GM19035 (cell line): Measurements from ENCODE around the gene LCE2D.
"Not testable (repeated sequence)": the region's sequence is repeated elsewhere in the genome, so short reads cannot be mapped to it uniquely, and the experiment has no call there.

Experiments used
- ATAC-seq: cut with Tn5 transposase; IDR thresholded peaks from one replicate; pipeline ENCODE4 v1.9.1; 2021; ENCODE audit not compliant: unreplicated experiment

LCE2D gene, protein sequence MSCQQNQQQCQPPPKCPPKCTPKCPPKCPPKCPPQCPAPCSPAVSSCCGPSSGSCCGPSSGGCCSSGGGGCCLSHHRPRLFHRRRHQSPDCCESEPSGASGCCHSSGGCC

GRCh38 chr1:152663098-152663497 is at the start of gene LCE2D:
Gene LCE2D, plus strand, starts transcription at chr1:152663380. Its CDS starts 726 bp downstream, at chr1:152664106.
- no peak for ATAC-seq

DNA sequence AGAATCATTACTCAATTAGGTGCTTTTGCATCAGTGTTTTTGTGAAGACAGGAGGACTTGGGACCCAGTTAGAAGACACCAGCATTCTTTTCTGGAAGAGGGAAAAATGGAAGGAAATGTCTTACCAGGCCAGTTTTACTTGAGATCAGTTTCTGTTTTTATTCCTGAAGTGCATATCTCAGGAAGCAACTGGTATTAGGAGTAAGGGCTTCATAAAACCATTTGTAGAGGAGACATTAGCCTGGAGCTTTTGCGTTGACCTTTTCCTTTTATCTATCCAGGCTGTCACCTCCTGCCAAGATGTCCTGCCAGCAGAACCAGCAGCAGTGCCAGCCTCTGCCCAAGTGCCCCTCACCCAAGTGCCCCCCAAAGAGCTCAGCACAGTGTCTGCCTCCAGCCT is 49.7 kb upstream of the LCE2D start, which contains the start of gene LCE3B:
LCE3B (plus strand) TSS at position 301 of the 400 bp plus-strand sequence; CDS start at position 301, 0 bp downstream.
- no peak for ATAC-seq

DNA sequence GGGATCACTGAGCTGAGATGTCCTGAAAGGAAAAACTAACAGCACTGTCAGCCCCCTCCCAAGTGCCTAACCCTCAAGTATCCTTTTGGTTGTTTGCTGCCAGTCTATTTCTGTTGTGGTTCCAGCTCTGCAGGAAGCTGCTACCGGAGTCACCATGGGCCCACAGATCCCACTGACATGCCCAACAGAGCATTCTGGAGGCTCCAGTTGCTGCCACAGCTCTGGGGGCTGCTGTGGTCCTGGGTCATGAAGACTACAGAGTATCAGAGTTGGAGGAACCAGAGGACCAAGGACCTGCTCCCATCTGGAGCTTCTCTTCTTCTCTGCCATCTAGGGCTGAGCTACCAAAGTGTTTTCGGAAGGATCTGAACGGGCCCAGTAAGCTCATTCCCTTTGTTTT is 41.2 kb upstream of the LCE2D start:
- no peak for ATAC-seq

- ATAC-seq, result no peak
These were observed 40.4 kb upstream of the LCE2D start, which contains the start of gene LCE3A for GRCh38 chr1:152622803-152623202. Gene LCE3A, minus strand, starts transcription at chr1:152623103. Its CDS starts 0 bp downstream, at chr1:152623103.

DNA sequence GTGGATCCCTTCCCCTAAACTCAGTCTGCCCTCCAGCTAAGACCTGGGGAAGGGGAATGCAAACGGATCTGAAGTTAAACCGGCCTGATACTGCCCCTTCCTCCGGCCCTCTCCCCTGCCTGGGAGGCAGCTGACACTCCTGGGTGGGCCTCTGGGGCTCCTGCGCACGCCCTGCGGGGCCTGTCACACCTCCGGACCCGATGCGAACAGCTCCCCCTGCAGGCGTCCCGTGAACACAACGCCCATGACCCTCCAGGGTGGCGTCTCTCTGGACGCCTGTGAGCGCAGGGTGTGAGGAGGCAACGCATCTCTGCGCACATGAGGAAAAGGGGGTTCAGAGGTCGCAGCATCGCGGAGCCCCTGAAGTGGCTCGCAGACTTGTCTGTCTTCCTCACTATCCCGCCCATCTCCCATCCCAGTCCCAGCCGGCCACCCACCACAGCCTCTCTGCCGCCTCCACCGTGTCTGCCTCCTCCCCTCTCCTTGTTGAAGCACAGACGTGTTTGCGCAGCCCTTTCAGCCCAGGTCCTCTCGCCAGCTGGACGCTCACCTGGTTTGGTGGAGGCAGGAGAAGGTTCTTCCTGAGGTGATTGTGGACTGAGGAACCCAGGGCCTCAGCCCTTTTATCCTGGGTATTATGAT is 39.9 kb upstream of the LCE2D start:
- no peak for ATAC-seq

GRCh38 chr1:152626744-152627143 is 36.4 kb upstream of the LCE2D start:
- ATAC-seq, result no peak

DNA sequence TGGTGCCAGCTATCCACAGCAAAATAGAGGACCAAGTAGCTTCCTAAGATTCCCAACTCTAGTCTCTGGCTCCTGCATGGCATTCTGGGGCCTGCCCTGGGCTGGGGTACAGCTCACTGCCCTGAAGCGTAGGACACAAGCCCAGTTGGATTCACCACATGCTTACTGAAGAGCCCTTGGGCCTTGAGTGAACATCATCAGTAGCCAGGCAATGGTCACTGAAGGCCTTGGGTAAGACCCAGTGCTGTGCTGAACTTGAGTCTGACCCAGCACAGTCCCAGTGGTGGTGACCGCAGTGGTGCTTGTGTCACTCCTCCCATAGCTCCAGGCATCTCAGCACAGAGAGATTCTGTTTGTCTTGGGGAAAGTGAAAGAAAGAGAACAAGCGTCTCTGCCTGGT is 32.6 kb upstream of the LCE2D start:
- ATAC-seq, result no peak

- ATAC-seq, result no peak
These were observed 22.8 kb upstream of the LCE2D start for GRCh38 chr1:152640351-152640750.

DNA sequence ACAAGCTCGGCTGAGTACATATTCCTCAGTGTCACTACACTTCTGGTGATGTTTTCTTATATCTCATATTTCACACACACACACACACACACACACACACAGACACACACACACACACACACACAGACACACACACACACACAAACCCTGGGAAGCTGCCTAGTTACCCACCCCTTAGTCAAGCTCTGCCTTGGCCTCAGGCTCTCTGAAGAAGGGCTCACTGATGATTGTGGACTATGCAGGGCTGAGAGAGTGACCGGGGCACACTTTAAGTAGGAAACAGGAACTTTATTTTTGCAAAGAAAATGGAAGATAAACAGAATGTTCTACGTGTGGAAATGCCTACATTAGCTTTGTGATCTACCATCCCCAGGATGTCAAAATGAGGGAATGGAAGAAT is 19.2 kb upstream of the LCE2D start:
- ATAC-seq, result no peak

GRCh38 chr1:152645146-152645545 is 18.0 kb upstream of the LCE2D start:
- no peak for ATAC-seq

GRCh38 chr1:152646656-152647055 is 16.5 kb upstream of the LCE2D start:
- no peak for ATAC-seq

DNA sequence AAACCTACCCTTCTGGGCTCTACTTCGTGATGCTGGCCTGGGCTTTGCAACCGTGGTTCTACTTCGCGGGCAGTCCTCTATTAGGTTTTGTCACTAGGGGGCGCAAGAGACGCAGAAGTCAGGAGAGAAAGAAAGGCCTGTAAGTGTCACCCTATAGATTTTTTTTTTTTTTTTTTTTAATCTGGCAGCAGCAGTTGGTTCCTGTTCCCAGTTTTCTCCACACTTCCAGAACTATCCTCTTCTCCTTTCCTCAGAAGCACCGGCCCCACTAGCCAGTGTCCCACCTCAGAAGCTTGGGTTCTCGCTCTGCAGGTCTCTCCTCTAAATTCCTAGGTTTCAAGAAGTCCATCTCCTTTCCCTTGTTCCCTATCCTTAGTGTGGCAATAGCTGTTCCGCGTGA is 9.1 kb upstream of the LCE2D start:
- peak; percentile 49 for ATAC-seq

DNA sequence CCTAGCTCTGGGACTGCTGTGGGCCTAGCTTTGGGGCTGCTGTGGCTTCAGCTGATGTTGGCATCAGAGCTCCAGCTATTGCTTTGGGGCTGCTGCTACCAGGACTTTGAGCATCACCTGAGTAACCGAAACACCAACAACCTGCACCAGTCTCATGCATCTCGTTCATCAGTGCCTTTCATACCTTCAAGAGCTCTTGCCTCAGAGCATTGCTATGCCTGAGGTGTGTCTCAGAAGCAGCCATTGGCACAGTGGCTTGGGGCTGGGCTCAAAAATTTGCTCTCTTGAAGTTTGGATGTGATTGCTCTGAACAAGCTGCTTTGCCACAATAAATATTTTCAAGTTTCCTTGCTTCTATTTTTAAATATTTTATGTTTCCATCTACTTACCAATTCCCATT is 6.7 kb upstream of the LCE2D start:
- no peak for ATAC-seq

GRCh38 chr1:152657677-152658076 is 5.5 kb upstream of the LCE2D start:
- no peak for ATAC-seq

DNA sequence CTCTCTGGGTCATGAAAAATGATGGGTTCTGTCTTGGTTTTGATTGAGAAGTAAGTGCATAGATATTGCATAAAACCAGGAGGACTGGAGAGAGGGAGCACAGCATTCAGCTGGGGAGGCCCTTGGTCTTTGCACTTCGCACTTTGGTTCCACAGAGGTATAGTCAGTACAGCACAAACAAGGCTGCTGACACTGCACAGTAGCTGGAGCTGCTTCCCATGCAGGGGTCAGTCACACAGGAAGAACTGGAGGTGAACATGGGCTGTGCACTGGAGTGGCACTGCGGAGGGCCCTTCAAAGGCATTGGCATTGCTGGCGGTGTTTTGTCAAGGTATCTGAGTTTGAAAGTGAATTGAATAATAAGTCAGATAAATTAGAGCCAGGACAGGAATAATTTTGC is 4.5 kb upstream of the LCE2D start:
- ATAC-seq, result no peak

- not testable (repeated sequence) for ATAC-seq
These were observed 3.0 kb downstream of the LCE2D start for GRCh38 chr1:152666171-152666570.

DNA sequence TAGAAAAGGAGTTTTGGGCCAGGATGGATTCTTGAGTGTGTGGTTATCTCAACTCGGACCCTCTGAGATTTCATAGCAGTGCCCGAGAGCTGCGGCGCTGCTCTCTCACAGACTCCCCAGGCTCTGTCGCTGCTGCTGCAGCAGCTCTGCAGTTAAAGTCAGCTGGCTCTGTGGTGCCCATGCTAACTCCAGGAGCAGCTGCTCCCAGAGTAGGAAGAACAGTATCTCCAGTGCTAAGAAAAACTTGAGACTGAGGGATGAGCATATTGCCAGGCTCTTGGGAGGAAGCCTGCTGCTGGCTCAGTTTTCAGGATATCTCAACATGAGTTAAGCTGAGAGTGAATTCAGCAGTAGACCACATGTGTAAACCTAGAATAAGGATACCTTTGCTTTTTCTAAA is 4.5 kb downstream of the LCE2D start:
- ATAC-seq, result no peak

DNA sequence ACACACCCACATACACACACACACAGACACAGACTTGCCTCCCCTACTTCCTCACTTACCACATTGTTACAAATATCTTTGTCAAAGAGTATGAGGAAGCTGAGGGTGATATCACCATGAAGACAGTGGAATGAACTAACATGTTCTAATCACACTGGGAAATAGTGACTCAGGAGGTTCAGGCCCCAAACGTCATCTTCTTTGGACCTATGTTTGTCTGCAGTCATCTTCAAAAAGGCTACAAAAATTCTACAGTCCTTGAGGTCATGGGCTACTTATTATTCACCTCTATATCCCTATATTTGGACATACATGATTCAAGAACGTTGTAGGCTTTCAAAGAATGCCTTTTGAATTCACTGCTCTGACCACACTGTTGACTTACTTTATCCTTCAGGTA is 9.8 kb downstream of the LCE2D start:
- no peak for ATAC-seq

DNA sequence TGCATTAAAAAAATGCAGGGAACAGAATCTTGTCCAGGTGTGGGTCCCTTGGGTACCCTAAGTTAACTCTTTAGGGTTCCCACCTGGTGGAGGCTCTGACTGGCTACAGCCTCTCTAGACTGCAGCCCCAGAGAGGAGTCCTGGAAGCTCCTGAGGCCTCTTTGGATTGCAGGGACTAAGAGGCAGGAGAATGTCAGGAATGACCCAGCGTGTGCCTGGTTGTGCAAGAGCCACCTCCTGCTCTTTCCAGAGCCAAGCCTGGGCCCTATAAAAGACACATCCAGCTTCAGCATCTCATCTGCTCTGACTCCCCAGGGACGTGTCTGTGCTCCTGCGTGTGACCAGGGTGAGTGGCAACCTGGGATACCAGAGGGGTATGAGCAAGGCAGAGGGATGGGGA is 11.8 kb downstream of the LCE2D start, which contains the start of gene LCE2C:
LCE2C (plus strand) TSS at position 297 of the 400 bp plus-strand sequence. CDS start 737 bp downstream, outside the sequence.
- ATAC-seq, result not testable (repeated sequence)

GRCh38 chr1:152679459-152679858 is 16.3 kb downstream of the LCE2D start:
- ATAC-seq, result no peak

GRCh38 chr1:152681616-152682015 is 18.4 kb downstream of the LCE2D start:
- no peak for ATAC-seq

- ATAC-seq, result no peak
These were observed 20.7 kb downstream of the LCE2D start for GRCh38 chr1:152683846-152684245.

- ATAC-seq, result not testable (repeated sequence)
These were observed 22.6 kb downstream of the LCE2D start, which contains the start of gene LCE2B for GRCh38 chr1:152685823-152686222. Gene LCE2B, plus strand, starts transcription at chr1:152686123. Its CDS starts 721 bp downstream, at chr1:152686844.
